GM12865 (cell line): ENCODE results near the gene ARID4B.
A peak's percentile ranks its signal among the peaks of the same experiment; 100 is the strongest.
"Not testable (repeated sequence)": the region's sequence is repeated elsewhere in the genome, so short reads cannot be mapped to it uniquely, and the experiment has no call there.

Experiments used
- DNase-seq: peaks from one replicate; pipeline ENCODE4 v3.0.0; 2010; ENCODE audit warnings: low read depth
- H3K4me3 ChIP-seq: 2 replicates; pipeline ENCODE4 v1.5.1; 2011; ENCODE audit warnings: mild to moderate bottlenecking, low read depth, low read length, control low read depth
- CTCF ChIP-seq: IDR thresholded peaks from 2 replicates; pipeline ENCODE4 v1.5.1; 2011; ENCODE audit warnings: low read length, control low read depth, low read depth, inconsistent platforms; ENCODE audit not compliant: insufficient read depth; ENCODE audit errors: missing control alignments

Gene ARID4B

GRCh38 chr1:235259133-235259778, 68.7 kb downstream of the ARID4B start:
- no peak for TF ChIP-seq CTCF
- no peak overlapping the region for H3K4me3 ChIP-seq
- DNase-seq, result peak; percentile 58

- DNase-seq, H3K4me3 ChIP-seq: not testable (repeated sequence)
Measured at GRCh38 chr1:235258068-235258467, 69.9 kb downstream of the ARID4B start.

- no peak for TF ChIP-seq CTCF
- no peak for DNase-seq
- H3K4me3 ChIP-seq, result no peak overlapping the region
Measured at GRCh38 chr1:235254721-235255120, 73.3 kb downstream of the ARID4B start.

GRCh38 chr1:235253219-235253962, 74.6 kb downstream of the ARID4B start:
- peak; percentile 88 for TF ChIP-seq CTCF
- no peak overlapping the region for H3K4me3 ChIP-seq
- peak; percentile 79 for DNase-seq

GRCh38 chr1:235250430-235250829, 77.5 kb downstream of the ARID4B start:
- TF ChIP-seq CTCF, result no peak
- DNase-seq, result no peak
- H3K4me3 ChIP-seq, result no peak overlapping the region

GRCh38 chr1:235246022-235246948, 81.7 kb downstream of the ARID4B start:
- no peak for TF ChIP-seq CTCF
- peak; percentile 17 for DNase-seq

More at GRCh38 chr1:235246022-235246948, 81.7 kb downstream of the ARID4B start:
- no peak overlapping the region for H3K4me3 ChIP-seq
